Endodermal cell (in vitro differentiated cells): Measurements from ENCODE around the gene COX19. TPM values are rescaled to one million over a fixed set of nuclear protein-coding genes. Genes with fewer than 3 reads are reported as not detected.
A peak's percentile ranks its signal among the peaks of the same experiment; 100 is the strongest.

Source experiments
- DNase-seq: peaks from one replicate; pipeline ENCODE4 v3.0.0-alpha.2; 2017
- H3K27ac ChIP-seq: 2 replicates; pipeline ENCODE4 v1.5.1; 2013; ENCODE audit warnings: mild to moderate bottlenecking, low read depth, low read length, moderate library complexity
- H3K27me3 ChIP-seq: 2 replicates; pipeline ENCODE4 v1.6.1; 2013; ENCODE audit warnings: mild to moderate bottlenecking, low read length, moderate library complexity; ENCODE audit not compliant: insufficient read depth, control insufficient read depth, poor library complexity, severe bottlenecking
- H3K36me3 ChIP-seq: 2 replicates; pipeline ENCODE4 v1.7.0; 2013; ENCODE audit warnings: mild to moderate bottlenecking, low read length, moderate library complexity; ENCODE audit not compliant: control insufficient read depth, insufficient read depth
- H3K4me1 ChIP-seq: one replicate; pipeline ENCODE4 v1.7.0; 2013; ENCODE audit warnings: low read length; ENCODE audit not compliant: control insufficient read depth, insufficient read depth
- H3K4me3 ChIP-seq: 2 replicates; pipeline ENCODE4 v1.5.1; 2013; ENCODE audit warnings: mild to moderate bottlenecking, low read length, moderate library complexity
- H3K9ac ChIP-seq: 2 replicates; pipeline ENCODE4 v1.6.1; 2013; ENCODE audit warnings: mild to moderate bottlenecking, low read length, moderate library complexity; ENCODE audit not compliant: poor library complexity, severe bottlenecking; ENCODE audit errors: extremely low read depth
- H3K9me3 ChIP-seq: 2 replicates; pipeline ENCODE4 v1.6.1; 2013; ENCODE audit warnings: mild to moderate bottlenecking, low read length, moderate library complexity; ENCODE audit not compliant: control insufficient read depth
- H3K27ac Mint-ChIP-seq: 2 replicates; pipeline ENCODE4 v1.8.0; 2020; ENCODE audit warnings: mixed read lengths
- H3K27me3 Mint-ChIP-seq: 2 replicates; pipeline ENCODE4 v1.8.0; 2021; ENCODE audit warnings: mild to moderate bottlenecking, mixed read lengths; ENCODE audit not compliant: insufficient read depth
- H3K36me3 Mint-ChIP-seq: 2 replicates; pipeline ENCODE4 v1.8.0; 2020; ENCODE audit warnings: low read depth, mixed read lengths
- H3K4me1 Mint-ChIP-seq: 2 replicates; pipeline ENCODE4 v1.8.0; 2020; ENCODE audit warnings: mixed read lengths
- H3K4me3 Mint-ChIP-seq: 2 replicates; pipeline ENCODE4 v1.8.0; 2020; ENCODE audit warnings: mild to moderate bottlenecking, moderate library complexity, mixed read lengths
- H3K9me3 Mint-ChIP-seq: 2 replicates; pipeline ENCODE4 v1.8.0; 2020; ENCODE audit warnings: mild to moderate bottlenecking, mixed read lengths
- CTCF ChIP-seq: fragments of 200-600 bp; sonication (generic); conservative IDR thresholded peaks from 2 replicates; pipeline ENCODE4 v1.5.0; 2021; ENCODE audit warnings: antibody characterized with exemption, mild to moderate bottlenecking
- WGBS, 2 experiments: methylation state at CpG; one replicate each; pipeline versions ENCODE4 v1.1.5 to v1.1.7; 2013; ENCODE audit warnings: missing lambda C conversion rate in 2 of 2, mixed read lengths in 1 of 2; ENCODE audit not compliant: insufficient coverage in 1 of 2, insufficient read length in 1 of 2; 5-methylcytosine and 5-hydroxymethylcytosine counted together
- total RNA-seq, 2 donors: library from RNA; stranded (reverse); fragmentation: NEBNext Ultra II Directional in 1 of 2; extraction: Animal tissue kit (Norgen Biotek cat#: 25700) in 1 of 2; gene quantifications; 2 replicates in 1 of 2; 3 replicates in 1 of 2; pipeline ENCODE4 v1.2.1, GENCODE V29; 2021

COX19 gene
- total RNA-seq, 2 donors from 2014 or later, result 15.0 to 18.5 TPM

GRCh38 chr7:946256-946996 lies 28.9 kb downstream of the COX19 start:
- no peak overlapping the region for H3K4me3 Mint-ChIP-seq
- no peaks in the 10 kb centered on the region for H3K4me1 Mint-ChIP-seq
- Histone ChIP-seq H3K9me3 (no peaks in the 10 kb centered on the region), H3K9ac (no peak overlapping the region), H3K27me3 (peaks cover 9% of the 10 kb centered on the region), H3K27ac (no peak overlapping the region), H3K4me1 (no peaks in the 10 kb centered on the region), H3K36me3 (no peaks in the 10 kb centered on the region), H3K4me3 (no peak overlapping the region)
- peaks cover 14% of the 10 kb centered on the region for H3K27me3 Mint-ChIP-seq
- no peak overlapping the region for H3K27ac Mint-ChIP-seq
- no peak for DNase-seq
- WGBS, 2 experiments, result 89 to 90% methylated on average over 24 to 29 of the region's 29 CpGs
- H3K36me3 Mint-ChIP-seq, result no peaks in the 10 kb centered on the region
- H3K9me3 Mint-ChIP-seq, result no peaks in the 10 kb centered on the region
- TF ChIP-seq CTCF, result no peak

GRCh38 chr7:945556-946255 lies 29.6 kb downstream of the COX19 start:
- Histone ChIP-seq H3K36me3 (no peaks in the 10 kb centered on the region), H3K4me1 (no peaks in the 10 kb centered on the region), H3K9ac (no peak overlapping the region), H3K4me3 (no peak overlapping the region), H3K9me3 (no peaks in the 10 kb centered on the region), H3K27ac (no peak overlapping the region), H3K27me3 (peaks cover 17% of the 10 kb centered on the region)
- DNase-seq, result peak; percentile 97
- no peaks in the 10 kb centered on the region for H3K36me3 Mint-ChIP-seq
- no peak overlapping the region for H3K27ac Mint-ChIP-seq
- no peaks in the 10 kb centered on the region for H3K4me1 Mint-ChIP-seq
- 87 to 97% methylated on average over 11 to 30 of the region's 30 CpGs for WGBS, 2 experiments
- H3K4me3 Mint-ChIP-seq, result no peak overlapping the region
- TF ChIP-seq CTCF, result no peak
- no peaks in the 10 kb centered on the region for H3K9me3 Mint-ChIP-seq
- H3K27me3 Mint-ChIP-seq, result peaks cover 20% of the 10 kb centered on the region

- H3K27ac Mint-ChIP-seq, result no peak overlapping the region
- H3K4me3 Mint-ChIP-seq, result no peak overlapping the region
- no peak overlapping the region for H3K9ac ChIP-seq
Observed at GRCh38 chr7:945147-945555, 30.2 kb downstream of the COX19 start.

More at GRCh38 chr7:945147-945555, 30.2 kb downstream of the COX19 start:
- H3K4me1 Mint-ChIP-seq, result no peaks in the 10 kb centered on the region
- WGBS, 2 experiments, result 87 to 88% methylated on average over 4 to 13 of the region's 13 CpGs
- DNase-seq, result no peak
- Histone ChIP-seq H3K27ac (no peak overlapping the region), H3K27me3 (peaks cover 21% of the 10 kb centered on the region), H3K9me3 (no peaks in the 10 kb centered on the region), H3K4me3 (no peak overlapping the region), H3K4me1 (no peaks in the 10 kb centered on the region), H3K36me3 (no peaks in the 10 kb centered on the region)
- peaks cover 23% of the 10 kb centered on the region for H3K27me3 Mint-ChIP-seq
- TF ChIP-seq CTCF, result no peak
- H3K9me3 Mint-ChIP-seq, result peaks cover 5% of the 10 kb centered on the region
- no peaks in the 10 kb centered on the region for H3K36me3 Mint-ChIP-seq
